GM03348 (cell line): ENCODE results near the gene ATP1A3.
A peak's percentile ranks its signal among the peaks of the same experiment; 100 is the strongest.
"Not testable (repeated sequence)": the region's sequence is repeated elsewhere in the genome, so short reads cannot be mapped to it uniquely, and the experiment has no call there.

Experiments
- DNase-seq: peaks from one replicate; pipeline ENCODE4 v3.0.0; 2012; ENCODE audit warnings: low spot score

Gene ATP1A3

GRCh38 chr19:42010245-42011126 is 16.5 kb upstream of the ATP1A3 start:
- DNase-seq: peak; percentile 62

- DNase-seq: no peak
Observed at GRCh38 chr19:42006569-42006968, 12.5 kb upstream of the ATP1A3 start.

- no peak for DNase-seq
Observed at GRCh38 chr19:42005504-42005903, 11.5 kb upstream of the ATP1A3 start.

- DNase-seq: no peak
Observed at GRCh38 chr19:42003506-42004294, 9.7 kb upstream of the ATP1A3 start.

GRCh38 chr19:41999878-42000208 is 5.8 kb upstream of the ATP1A3 start:
- no peak for DNase-seq

GRCh38 chr19:41999071-41999877 is 5.2 kb upstream of the ATP1A3 start:
- no peak for DNase-seq

- DNase-seq: peak; percentile 89
Observed at GRCh38 chr19:41998246-41999020, 4.4 kb upstream of the ATP1A3 start.

GRCh38 chr19:41997851-41998229 is 3.8 kb upstream of the ATP1A3 start:
- DNase-seq: no peak

GRCh38 chr19:41997121-41997850 is 3.3 kb upstream of the ATP1A3 start:
- DNase-seq: peak; percentile 91

GRCh38 chr19:41995959-41996797 is 2.1 kb upstream of the ATP1A3 start:
- DNase-seq: no peak

GRCh38 chr19:41994994-41995958 is 1.2 kb upstream of the ATP1A3 start:
- no peak for DNase-seq

GRCh38 chr19:41994521-41994971 is 516 bp upstream of the ATP1A3 start:
- no peak for DNase-seq

GRCh38 chr19:41991925-41992569 is 2.0 kb downstream of the ATP1A3 start:
- not testable (repeated sequence) for DNase-seq

- no peak for DNase-seq
Observed at GRCh38 chr19:41991025-41991424, 3.0 kb downstream of the ATP1A3 start.

- DNase-seq: no peak
Observed at GRCh38 chr19:41990615-41991014, 3.4 kb downstream of the ATP1A3 start.

- no peak for DNase-seq
Observed at GRCh38 chr19:41990028-41990427, 4.0 kb downstream of the ATP1A3 start.

GRCh38 chr19:41988947-41989346 is 5.1 kb downstream of the ATP1A3 start:
- DNase-seq: no peak

GRCh38 chr19:41987141-41987860 is 6.7 kb downstream of the ATP1A3 start:
- no peak for DNase-seq
